Body of pancreas (tissue), 4 donors: Measurements from ENCODE around the gene GLIPR1.

Experiments
- CTCF ChIP-seq, 7 experiments: fragments of 450-650 bp in 4 of 7; fragments of 200-600 bp in 3 of 7; sonication (generic) in 3 of 7; IDR thresholded peaks; one replicate each; pipeline ENCODE4 v1.5.1; 2016 to 2019; ENCODE audit warnings: antibody characterized with exemption in 7 of 7
- POLR2A ChIP-seq, 3 donors: fragments of 450-650 bp; IDR thresholded peaks; one replicate each; pipeline ENCODE4 v1.6.1; 2016; ENCODE audit warnings: antibody characterized with exemption in 3 of 3, mild to moderate bottlenecking in 2 of 3

- TF ChIP-seq CTCF (IDR thresholded peaks at IDR 0.05) (no peak), POLR2A (IDR thresholded peaks at IDR 0.05) (no peak)
Measured at GRCh38 chr12:75483431-75483830, 2.9 kb downstream of the GLIPR1 start.
